ENCODE results near the gene HBQ1.
"Not testable (repeated sequence)": the region's sequence is repeated elsewhere in the genome, so short reads cannot be mapped to it uniquely, and the experiment has no call there.

DNA sequence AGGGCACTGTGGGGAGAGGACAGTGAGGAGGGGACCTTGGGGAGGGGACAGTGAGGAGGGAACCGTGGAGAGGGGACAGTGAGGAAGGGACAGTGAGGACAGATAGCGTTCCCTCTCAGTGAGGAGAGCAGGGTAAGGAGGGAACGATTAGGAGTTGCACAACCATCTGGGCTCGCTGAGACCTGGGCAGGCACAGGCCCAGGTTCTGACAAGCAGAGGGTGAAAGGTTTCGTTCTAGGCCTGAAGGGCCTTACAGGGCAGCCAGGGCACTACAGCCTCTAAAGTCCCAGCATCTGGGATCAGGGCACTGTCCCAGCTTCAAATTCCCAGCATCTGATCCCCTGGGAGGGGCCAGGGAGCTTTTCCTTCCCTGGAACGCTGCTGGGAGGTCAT lies 27.1 kb upstream of the HBQ1 start:
- TF ChIP-seq, protein P1, sequence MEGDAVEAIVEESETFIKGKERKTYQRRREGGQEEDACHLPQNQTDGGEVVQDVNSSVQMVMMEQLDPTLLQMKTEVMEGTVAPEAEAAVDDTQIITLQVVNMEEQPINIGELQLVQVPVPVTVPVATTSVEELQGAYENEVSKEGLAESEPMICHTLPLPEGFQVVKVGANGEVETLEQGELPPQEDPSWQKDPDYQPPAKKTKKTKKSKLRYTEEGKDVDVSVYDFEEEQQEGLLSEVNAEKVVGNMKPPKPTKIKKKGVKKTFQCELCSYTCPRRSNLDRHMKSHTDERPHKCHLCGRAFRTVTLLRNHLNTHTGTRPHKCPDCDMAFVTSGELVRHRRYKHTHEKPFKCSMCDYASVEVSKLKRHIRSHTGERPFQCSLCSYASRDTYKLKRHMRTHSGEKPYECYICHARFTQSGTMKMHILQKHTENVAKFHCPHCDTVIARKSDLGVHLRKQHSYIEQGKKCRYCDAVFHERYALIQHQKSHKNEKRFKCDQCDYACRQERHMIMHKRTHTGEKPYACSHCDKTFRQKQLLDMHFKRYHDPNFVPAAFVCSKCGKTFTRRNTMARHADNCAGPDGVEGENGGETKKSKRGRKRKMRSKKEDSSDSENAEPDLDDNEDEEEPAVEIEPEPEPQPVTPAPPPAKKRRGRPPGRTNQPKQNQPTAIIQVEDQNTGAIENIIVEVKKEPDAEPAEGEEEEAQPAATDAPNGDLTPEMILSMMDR (IDR thresholded peaks at IDR 0.05; ENCODE audit: low read depth, low read length, poor library complexity, severe bottlenecking): not testable (repeated sequence)
- TF ChIP-seq EZH2phosphoT487 (IDR thresholded peaks at IDR 0.05; ENCODE audit: borderline replicate concordance, low read length): not testable (repeated sequence)

All from DOHH2 (cell line).